Vagina (tissue), 2 donors: ENCODE data around the gene ARID1B. TPM values are rescaled to one million over a fixed set of nuclear protein-coding genes. Genes with fewer than 3 reads are reported as not detected.
"Not testable (repeated sequence)": the region's sequence is repeated elsewhere in the genome, so short reads cannot be mapped to it uniquely, and the experiment has no call there.

Source experiments
- DNase-seq, 2 donors: peaks; one replicate each; pipeline ENCODE4 v3.0.0-alpha.2; 2017; ENCODE audit errors: extremely low spot score in 2 of 2
- H3K27ac ChIP-seq: fragments of 200-600 bp; sonication (generic); one replicate; pipeline ENCODE4 v1.5.1; 2019
- H3K27me3 ChIP-seq: fragments of 200-600 bp; sonication (generic); one replicate; pipeline ENCODE4 v1.5.1; 2019
- H3K36me3 ChIP-seq, 2 donors: fragments of 200-600 bp; sonication (generic); one replicate each; pipeline ENCODE4 v1.5.1; 2017 to 2019
- H3K4me1 ChIP-seq: fragments of 200-600 bp; sonication (generic); one replicate; pipeline ENCODE4 v1.5.1; 2019
- H3K4me3 ChIP-seq, 2 donors: fragments of 200-600 bp; sonication (generic); 1 replicate in 1 of 2; 2 replicates in 1 of 2; pipeline ENCODE4 v1.5.1; 2016 to 2019
- H3K9me3 ChIP-seq: fragments of 200-600 bp; sonication (generic); one replicate; pipeline ENCODE4 v1.5.1; 2019
- POLR2A ChIP-seq, 2 donors: fragments of 450-650 bp; IDR thresholded peaks; one replicate each; pipeline ENCODE4 v1.6.1; 2017; ENCODE audit warnings: antibody characterized with exemption in 2 of 2, mild to moderate bottlenecking in 2 of 2, moderate library complexity in 2 of 2
- POLR2AphosphoS5 ChIP-seq, 2 donors: sonication (generic); formaldehyde crosslinking; IDR thresholded peaks; one replicate each; pipeline ENCODE4 v1.9.0; 2017; ENCODE audit warnings: antibody characterized with exemption in 2 of 2, mild to moderate bottlenecking in 2 of 2, low read depth in 1 of 2; ENCODE audit not compliant: insufficient read depth in 1 of 2
- intact Hi-C: fragments of 100-400 bp; cut with DNase I; formaldehyde crosslinking; loops from one replicate; pipeline ENCODE4 v1.15.1; 2023
- total RNA-seq: library from RNA; depleted of rRNA; stranded (reverse); fragments of >200 nt; gene quantifications from one replicate; pipeline ENCODE4 v1.2.3, GENCODE V29; 2016
- TF ChIP-seq, protein P1 (sequence below), 3 experiments: fragments of 450-650 bp in 2 of 3; fragments of 200-600 bp in 1 of 3; sonication (generic) in 1 of 3; IDR thresholded peaks; one replicate each; pipeline ENCODE4 v1.5.1; 2017 to 2019; ENCODE audit warnings: antibody characterized with exemption in 3 of 3, mild to moderate bottlenecking in 2 of 3, moderate library complexity in 2 of 3

The ARID1B gene
- total RNA-seq, 1 donor from 2014 or later = 141 TPM

DNA sequence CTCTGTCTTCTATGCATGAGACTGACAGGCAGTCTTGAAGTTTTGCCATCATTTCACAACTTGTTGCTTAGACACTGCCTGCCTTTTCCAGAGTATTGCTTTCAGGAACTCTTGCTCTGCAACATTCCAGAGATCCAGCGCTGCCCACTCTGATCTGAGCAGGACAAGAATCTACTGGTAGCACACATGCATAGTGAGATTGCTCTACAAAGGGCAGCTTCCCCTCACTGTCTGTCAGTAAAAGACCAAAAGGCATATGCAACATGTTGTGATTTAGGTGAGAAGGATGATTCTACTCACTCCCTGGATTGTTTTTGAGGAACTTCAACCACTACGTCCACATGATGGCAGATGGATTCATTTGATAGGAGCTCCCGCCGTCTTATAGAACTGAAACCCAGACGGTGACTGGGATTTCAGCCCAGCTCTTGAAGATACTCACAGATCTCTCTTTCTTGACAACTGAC lies 259.1 kb downstream of the ARID1B start:
- H3K36me3 ChIP-seq = no peaks in the 10 kb centered on the region
- no peak for DNase-seq
- no peaks in the 10 kb centered on the region for H3K9me3 ChIP-seq
- intact Hi-C loops = no loop called here
- H3K4me3 ChIP-seq = no peak overlapping the region
- TF ChIP-seq POLR2AphosphoS5 (IDR thresholded peaks at IDR 0.05; ENCODE audit: insufficient read depth in 1 of 2, low read depth in 1 of 2) (peak in 1 of 2 donors; percentile 58), POLR2A (IDR thresholded peaks at IDR 0.05) (no peak)
- TF ChIP-seq, protein P1, sequence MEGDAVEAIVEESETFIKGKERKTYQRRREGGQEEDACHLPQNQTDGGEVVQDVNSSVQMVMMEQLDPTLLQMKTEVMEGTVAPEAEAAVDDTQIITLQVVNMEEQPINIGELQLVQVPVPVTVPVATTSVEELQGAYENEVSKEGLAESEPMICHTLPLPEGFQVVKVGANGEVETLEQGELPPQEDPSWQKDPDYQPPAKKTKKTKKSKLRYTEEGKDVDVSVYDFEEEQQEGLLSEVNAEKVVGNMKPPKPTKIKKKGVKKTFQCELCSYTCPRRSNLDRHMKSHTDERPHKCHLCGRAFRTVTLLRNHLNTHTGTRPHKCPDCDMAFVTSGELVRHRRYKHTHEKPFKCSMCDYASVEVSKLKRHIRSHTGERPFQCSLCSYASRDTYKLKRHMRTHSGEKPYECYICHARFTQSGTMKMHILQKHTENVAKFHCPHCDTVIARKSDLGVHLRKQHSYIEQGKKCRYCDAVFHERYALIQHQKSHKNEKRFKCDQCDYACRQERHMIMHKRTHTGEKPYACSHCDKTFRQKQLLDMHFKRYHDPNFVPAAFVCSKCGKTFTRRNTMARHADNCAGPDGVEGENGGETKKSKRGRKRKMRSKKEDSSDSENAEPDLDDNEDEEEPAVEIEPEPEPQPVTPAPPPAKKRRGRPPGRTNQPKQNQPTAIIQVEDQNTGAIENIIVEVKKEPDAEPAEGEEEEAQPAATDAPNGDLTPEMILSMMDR (IDR thresholded peaks at IDR 0.05) = no peak
- H3K27me3 ChIP-seq = no peaks in the 10 kb centered on the region
- H3K4me1 ChIP-seq = peaks cover 51% of the 10 kb centered on the region
- H3K27ac ChIP-seq = peak overlapping the region; percentile 62

DNA sequence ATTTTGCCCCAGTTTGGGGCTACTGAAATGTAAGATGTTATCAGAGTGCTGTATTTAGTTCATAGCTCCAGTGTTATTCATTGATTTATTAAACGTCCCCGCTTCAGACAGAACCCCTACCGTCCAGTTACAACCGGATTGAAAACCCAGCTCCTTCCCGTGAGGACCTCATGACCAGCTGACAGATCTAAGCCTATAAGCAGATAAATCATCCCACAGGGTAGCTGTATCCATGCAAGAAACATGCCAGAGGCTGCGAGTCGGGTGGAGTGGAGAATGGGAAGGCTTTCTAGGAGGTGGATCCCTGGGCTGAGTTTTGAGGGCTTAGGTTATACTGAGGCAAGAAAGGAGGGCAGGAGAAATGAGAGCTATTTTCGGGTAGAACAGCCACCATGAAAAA lies 260.0 kb downstream of the ARID1B start:
- Histone ChIP-seq H3K4me1 (peaks cover 51% of the 10 kb centered on the region), H3K27me3 (no peaks in the 10 kb centered on the region), H3K36me3 (no peaks in the 10 kb centered on the region), H3K4me3 (no peak overlapping the region), H3K27ac (peak overlapping the region; percentile 62), H3K9me3 (no peaks in the 10 kb centered on the region)
- TF ChIP-seq, protein P1 (IDR thresholded peaks at IDR 0.05) = no peak
- TF ChIP-seq POLR2AphosphoS5 (IDR thresholded peaks at IDR 0.05; ENCODE audit: insufficient read depth in 1 of 2, low read depth in 1 of 2) = peak in 1 of 2 donors; percentile 10
- intact Hi-C loops = no loop called here
- DNase-seq = no peak

DNA sequence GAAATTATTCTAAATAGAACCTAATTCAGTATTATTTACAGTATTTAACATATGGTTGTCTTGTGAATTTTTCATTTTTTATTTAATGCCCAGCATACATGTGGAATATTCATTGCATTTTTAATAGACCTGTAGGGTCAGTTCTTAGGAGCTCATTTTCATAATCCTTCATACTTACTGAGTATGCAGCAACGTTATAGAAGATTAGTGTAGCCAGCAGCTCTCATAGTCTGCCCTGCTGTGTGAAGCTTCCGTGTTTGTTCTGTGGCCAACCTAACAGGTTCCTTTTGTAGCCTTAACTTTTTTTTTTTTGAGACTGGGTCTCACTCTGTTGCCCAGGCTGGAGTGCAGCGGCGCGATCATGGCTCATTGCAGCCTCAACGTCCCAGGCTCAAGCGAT lies 261.4 kb downstream of the ARID1B start:
- Histone ChIP-seq H3K27ac (no peak overlapping the region), H3K27me3 (no peaks in the 10 kb centered on the region), H3K36me3 (no peaks in the 10 kb centered on the region), H3K4me3 (no peak overlapping the region), H3K4me1 (peaks cover 42% of the 10 kb centered on the region), H3K9me3 (no peaks in the 10 kb centered on the region)
- no peak for DNase-seq
- no peak for TF ChIP-seq POLR2AphosphoS5 (IDR thresholded peaks at IDR 0.05; ENCODE audit: insufficient read depth in 1 of 2, low read depth in 1 of 2)
- no peak for TF ChIP-seq POLR2A (IDR thresholded peaks at IDR 0.05)
- TF ChIP-seq, protein P1 (IDR thresholded peaks at IDR 0.05) = no peak
- intact Hi-C loops = no loop called here

- H3K9me3 ChIP-seq, H3K4me3 ChIP-seq, DNase-seq, H3K27me3 ChIP-seq, H3K27ac ChIP-seq, H3K36me3 ChIP-seq: not testable (repeated sequence)
- intact Hi-C loops = loop anchor here (10.0 kb wide), 1 partner anchor 235 kb away; no protein-coding TSS in a partner anchor
- H3K4me1 ChIP-seq = peaks cover 32% of the 10 kb centered on the region
Measured at GRCh38 chr6:157039639-157040038, 262.5 kb downstream of the ARID1B start.

GRCh38 chr6:157040191-157040590 lies 263.0 kb downstream of the ARID1B start:
- Histone ChIP-seq H3K4me1 (peaks cover 26% of the 10 kb centered on the region), H3K9me3 (no peaks in the 10 kb centered on the region), H3K4me3 (no peak overlapping the region), H3K27ac (no peak overlapping the region), H3K27me3 (no peaks in the 10 kb centered on the region), H3K36me3 (no peaks in the 10 kb centered on the region)
- TF ChIP-seq, protein P1 (IDR thresholded peaks at IDR 0.05) = no peak
- TF ChIP-seq POLR2A (IDR thresholded peaks at IDR 0.05) = no peak
- no peak for TF ChIP-seq POLR2AphosphoS5 (IDR thresholded peaks at IDR 0.05; ENCODE audit: insufficient read depth in 1 of 2, low read depth in 1 of 2)
- intact Hi-C loops = loop anchor here (10.0 kb wide), 1 partner anchor 235 kb away; no protein-coding TSS in a partner anchor
- DNase-seq = no peak
